ENCODE measurements around the gene PROCA1.

DNA sequence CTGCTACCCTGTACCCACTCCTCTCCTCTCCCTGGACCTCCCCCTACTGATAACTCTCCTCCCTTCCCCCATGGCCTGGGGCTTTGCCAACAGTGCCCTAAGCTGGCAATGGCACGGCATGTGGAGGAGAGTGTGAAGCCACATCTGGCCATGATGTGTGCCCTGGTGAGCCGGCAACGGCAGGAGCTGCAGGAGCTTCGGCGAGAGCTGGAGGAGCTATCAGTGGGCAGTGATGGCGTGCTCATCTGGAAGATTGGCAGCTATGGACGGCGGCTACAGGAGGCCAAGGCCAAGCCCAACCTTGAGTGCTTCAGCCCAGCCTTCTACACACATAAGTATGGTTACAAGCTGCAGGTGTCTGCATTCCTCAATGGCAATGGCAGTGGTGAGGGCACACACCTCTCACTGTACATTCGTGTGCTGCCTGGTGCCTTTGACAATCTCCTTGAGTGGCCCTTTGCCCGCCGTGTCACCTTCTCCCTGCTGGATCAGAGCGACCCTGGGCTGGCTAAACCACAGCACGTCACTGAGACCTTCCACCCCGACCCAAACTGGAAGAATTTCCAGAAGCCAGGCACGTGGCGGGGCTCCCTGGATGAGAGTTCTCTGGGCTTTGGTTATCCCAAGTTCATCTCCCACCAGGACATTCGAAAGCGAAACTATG, 37.3 kb upstream of the PROCA1 start:
- TF ChIP-seq, protein P1, sequence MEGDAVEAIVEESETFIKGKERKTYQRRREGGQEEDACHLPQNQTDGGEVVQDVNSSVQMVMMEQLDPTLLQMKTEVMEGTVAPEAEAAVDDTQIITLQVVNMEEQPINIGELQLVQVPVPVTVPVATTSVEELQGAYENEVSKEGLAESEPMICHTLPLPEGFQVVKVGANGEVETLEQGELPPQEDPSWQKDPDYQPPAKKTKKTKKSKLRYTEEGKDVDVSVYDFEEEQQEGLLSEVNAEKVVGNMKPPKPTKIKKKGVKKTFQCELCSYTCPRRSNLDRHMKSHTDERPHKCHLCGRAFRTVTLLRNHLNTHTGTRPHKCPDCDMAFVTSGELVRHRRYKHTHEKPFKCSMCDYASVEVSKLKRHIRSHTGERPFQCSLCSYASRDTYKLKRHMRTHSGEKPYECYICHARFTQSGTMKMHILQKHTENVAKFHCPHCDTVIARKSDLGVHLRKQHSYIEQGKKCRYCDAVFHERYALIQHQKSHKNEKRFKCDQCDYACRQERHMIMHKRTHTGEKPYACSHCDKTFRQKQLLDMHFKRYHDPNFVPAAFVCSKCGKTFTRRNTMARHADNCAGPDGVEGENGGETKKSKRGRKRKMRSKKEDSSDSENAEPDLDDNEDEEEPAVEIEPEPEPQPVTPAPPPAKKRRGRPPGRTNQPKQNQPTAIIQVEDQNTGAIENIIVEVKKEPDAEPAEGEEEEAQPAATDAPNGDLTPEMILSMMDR (IDR thresholded peaks at IDR 0.05): no peak
- no peak for TF ChIP-seq POLR2A (IDR thresholded peaks at IDR 0.05)

Measured in adrenal gland (tissue), 5 donors.